ENCODE data around the gene TGFB1.
"Not testable (repeated sequence)": the region's sequence is repeated elsewhere in the genome, so short reads cannot be mapped to it uniquely, and the experiment has no call there.

Gene TGFB1

DNA sequence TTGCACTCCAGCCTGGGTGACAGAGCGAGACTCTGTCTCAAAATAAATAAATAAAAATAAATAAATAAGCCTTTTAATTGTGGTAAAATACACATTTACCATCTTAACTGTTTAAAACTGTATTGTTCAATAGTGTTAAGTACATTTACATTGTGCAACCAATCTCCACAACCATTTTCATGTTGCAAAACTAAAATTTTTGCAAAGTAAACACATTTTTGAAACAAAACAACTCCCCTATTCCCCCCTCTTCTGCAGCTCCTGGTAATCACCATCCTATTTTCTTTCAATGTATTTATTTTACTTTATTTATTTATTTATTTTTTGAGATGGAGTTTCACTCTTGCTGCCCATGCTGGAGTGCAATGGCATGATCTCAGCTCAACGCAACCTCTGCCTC is 16.0 kb upstream of the TGFB1 start:
- no peak for DNase-seq (ENCODE audit: low spot score)

DNA sequence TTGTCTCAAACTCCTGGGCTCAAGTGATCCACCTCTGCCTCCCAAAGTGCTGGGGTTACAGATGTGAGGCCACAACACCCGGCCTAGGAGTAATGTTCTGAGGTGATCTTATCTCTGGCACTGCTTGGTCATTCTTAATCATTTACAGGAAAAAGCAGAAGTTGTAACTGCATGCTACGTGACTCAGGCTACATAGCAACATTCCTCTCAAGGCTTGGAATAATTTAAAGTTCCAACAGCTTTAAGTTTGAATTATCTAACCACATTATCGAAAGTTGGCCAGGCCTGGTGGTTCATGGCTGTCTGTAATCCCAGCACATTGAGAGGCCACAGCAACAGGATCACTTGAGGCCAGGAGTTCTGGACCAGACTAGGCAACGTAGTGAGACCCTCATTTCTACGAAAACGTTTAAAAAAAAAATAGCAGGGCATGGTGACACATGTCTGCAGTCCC is 14.2 kb upstream of the TGFB1 start:
- DNase-seq (ENCODE audit: low spot score): no peak

DNA sequence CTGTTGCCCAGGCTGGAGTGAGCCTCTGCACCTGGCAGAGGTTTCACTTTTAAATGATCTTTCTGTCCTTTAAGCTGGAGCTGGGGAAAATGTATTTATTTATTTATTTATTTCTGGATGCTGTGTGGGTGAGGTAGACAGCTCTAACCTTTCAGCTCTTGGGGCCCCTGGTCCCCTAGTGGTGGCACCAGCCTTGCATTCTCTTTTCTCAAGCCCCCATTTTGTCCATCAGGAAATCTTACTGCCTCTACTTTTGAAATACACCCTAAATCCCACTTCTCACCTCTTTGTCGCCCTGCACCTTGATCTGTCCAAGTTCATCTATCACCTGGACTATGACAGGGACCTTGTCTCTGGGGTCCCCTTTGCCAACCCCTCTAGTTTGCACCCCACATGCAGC is 12.4 kb upstream of the TGFB1 start:
- no peak for DNase-seq (ENCODE audit: low spot score)

DNA sequence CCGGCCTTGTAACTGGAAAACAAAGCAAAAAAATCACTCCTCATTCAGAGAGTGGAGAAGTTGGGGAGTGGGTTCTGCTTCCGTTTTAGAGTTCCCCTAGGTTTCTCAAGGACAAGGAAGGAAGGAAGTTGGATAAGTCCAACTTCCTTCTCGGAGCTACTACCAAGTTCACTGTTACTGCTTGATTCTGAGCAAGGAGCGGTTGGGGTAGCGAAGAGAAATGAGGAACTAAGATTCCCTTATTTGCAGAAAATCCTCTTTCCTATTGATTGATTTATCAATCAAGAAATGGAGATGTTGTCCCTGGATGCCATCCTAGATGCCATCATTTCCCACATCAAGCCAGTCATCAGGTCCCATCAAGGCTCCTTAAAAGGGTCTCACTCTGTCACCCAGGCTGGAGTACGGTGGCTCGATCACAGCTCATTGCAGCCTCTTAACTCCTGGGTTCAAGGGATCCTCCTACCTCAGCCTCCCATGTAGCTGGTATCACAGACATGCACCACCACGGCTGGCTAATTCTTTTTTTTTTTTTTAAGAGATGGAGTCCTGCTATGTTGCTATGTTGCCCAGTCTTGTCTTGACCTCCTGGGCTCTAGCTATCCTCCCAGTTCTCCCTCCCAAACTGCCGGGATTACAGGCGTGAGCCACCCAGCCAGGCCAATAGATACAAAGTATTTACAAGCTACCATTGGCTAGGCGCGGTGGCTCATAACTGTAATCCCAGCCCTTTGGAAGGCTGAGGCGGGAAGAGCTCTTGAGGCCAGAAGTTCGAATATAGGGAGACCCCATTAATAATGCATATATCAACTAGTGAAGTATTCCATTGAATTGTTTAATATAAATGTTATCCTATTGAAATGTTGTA is 11.0 kb upstream of the TGFB1 start:
- DNase-seq (ENCODE audit: low spot score): no peak

DNA sequence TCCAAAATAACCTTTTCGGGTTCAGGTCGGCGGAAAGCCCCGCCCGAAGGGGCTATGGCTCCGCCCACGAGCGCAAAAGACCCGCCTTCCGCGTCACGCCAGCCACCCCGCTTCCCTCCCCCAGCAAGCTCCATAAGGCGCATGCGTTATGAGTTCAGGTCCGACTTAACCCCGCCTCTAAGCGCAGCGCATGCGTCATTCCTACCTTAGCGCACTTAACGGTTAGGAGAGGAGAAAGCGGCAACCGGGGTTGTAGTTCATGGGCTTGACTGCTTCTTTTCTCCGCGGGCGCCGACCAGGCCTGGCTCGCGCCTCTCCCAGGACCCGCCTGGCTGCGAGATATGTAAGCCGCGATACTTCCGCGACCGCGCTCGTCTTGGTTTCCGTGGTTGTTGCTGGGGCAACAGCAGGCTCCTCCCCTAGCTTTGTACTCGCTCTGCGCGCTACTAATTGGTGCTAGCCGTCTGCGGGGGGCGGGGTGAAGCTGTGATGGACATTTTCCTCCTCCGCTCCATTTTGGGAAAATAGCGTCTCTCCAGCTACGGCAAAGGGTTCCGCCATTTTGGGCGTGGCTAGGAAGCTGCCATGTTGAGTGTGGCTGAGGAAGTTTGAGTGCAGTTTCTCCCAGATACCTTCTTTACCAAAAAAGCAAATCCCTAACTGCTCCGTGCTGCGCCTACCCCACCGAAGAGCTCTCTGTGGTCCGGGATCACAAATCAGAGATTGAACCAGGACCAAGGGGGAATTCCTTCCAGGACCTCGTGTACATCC is 10.2 kb upstream of the TGFB1 start, which contains the start of gene B9D2:
Gene B9D2 (minus strand): TSS at position 397 of the 771 bp plus-strand sequence. CDS start 630 bp downstream, outside the sequence.
- peak; percentile 97 for DNase-seq (ENCODE audit: low spot score)

DNA sequence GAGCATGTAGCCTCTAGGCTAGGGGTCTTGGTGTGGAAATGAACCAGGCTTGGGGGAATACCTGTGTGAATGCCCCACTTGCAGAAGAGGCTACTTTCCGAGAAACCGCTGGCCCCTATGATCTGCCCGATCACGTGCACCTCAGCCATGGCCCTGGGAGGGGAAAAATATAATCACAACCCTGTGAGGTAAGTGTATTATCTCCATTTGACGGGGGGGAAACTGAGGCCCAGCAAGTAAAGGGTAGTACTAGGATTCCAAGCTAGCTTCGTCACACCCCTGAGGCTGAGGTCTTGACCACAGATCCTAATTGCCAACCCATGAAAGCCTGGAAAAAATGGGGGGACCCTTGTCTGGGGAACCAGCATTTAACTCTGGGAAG is 9.6 kb upstream of the TGFB1 start:
- no peak for DNase-seq (ENCODE audit: low spot score)

DNA sequence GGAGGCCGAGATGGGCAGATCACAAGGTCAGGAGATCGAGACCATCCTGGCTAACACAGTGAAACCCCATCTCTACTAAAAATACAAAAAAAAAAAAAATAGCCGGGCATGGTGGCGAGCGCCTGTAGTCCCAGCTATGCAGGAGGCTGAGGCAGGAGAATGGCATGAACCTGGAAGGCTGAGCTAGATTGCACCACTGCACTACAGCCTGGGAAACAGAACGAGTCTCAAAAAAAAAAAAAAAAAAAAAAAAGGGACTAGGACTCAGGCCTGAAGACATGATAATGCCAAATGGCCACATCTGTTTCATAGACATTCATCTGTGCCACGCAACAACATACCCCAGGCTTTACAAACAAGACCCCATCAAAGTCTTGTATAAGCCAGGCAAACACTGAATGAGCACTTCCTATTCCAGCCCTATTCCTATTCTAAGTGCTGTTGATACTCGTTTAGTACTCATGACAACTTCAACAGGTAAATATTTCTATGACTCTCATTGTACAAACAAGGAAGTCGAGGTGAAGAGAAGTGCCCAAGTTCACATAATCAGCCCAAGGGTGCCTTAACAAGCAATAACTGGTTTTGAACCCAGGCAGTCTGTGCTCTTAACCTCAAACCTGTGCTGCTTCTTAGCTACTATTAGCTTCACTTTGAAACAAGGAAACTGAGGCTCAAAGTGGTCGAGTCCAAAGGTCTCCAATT is 8.6 kb upstream of the TGFB1 start:
- no peak for DNase-seq (ENCODE audit: low spot score)

DNA sequence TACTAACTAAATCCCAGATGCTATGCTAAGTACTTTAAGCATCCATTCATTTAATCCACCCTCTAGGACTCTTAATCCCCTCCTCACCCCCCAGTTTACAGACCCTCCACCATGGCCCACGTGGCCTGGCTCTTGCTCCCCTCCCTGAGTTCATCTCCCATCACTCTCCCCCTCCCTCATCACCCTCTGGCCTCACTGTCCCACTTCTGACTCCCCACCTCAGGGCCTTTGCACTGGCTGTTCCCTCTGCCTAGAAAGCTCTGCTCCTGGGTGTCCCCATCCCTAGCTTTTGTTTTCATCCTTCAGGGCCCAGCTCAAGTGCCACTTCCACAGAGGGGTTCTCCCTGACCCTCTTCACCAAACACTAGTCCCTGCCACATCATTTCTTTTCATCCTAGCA is 6.0 kb upstream of the TGFB1 start:
- no peak for DNase-seq (ENCODE audit: low spot score)

DNA sequence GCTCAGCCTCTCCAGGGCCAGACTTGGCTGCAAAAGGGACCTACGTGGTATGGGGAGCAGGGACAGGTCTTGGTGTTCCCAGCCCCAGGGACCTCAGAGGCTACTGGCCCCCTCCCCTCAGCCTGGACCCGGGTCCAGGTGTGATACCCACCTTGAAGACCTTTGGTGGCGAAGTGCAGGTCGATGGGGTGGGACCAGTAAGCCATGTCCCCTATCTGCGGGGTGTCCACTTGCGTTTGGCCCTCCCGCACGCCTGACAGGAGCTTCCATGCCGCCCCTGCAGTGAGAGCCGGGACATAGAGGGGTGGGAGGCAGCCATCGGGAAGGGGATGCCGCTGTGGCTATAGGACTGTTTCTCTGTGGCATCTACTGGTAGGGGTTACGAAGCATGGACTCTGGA is 4.0 kb upstream of the TGFB1 start:
- no peak for DNase-seq (ENCODE audit: low spot score)

DNA sequence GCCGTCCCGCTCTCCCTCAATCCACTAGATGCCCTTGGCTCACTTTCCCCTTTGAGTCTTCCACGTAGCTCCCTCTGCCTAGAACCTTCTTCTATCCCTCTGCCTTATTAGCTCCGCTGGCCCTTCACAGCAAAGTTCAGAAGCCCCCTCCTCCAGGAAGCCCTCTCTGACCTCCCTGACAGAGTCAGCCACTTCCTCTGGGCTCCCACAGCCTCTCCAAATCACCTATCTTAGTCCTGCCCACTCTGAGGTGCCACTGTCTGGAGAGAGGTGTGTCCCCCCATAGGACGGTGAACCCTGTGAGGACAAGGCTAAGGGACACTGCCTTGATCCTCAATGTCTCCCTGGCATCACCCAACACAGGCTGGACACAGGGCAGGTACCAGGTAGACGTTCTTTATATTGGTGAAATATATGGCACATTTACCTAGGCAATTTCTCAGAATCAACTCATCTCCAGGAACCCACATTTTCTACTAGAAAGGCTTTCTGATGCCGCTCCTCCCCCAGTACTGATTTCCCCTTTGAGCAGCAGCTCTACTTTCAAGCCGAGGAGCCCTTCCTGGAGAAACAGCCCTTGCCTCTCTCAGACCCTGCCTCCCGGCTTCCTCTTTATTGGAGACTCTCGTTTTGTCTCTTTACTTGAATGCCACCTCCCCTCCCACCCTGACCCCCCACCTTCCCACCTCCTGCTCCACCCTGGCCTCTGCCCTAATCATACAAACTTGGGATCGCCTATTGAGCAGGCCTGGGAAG is 3.4 kb upstream of the TGFB1 start:
- DNase-seq (ENCODE audit: low spot score): no peak

DNA sequence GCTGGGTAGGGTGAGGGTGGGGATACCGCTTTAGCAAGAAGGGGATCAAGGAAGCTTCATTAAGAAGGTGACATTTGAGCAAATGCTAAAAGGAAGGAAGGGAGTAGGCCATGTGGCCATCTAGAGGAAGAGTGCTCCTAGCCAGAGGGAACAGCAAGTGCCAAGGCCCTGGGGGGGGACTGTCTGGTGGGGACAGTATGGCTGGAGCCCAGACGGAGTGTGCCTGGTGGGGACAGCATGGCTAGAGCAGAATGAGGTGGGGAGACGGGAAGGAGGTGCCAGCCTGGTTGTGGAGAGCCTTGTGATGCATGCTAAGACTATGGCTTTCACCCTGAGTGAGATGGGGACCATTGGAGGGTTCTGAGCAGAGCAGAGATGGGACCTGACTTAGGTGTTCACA is 2.1 kb upstream of the TGFB1 start:
- no peak for DNase-seq (ENCODE audit: low spot score)

DNA sequence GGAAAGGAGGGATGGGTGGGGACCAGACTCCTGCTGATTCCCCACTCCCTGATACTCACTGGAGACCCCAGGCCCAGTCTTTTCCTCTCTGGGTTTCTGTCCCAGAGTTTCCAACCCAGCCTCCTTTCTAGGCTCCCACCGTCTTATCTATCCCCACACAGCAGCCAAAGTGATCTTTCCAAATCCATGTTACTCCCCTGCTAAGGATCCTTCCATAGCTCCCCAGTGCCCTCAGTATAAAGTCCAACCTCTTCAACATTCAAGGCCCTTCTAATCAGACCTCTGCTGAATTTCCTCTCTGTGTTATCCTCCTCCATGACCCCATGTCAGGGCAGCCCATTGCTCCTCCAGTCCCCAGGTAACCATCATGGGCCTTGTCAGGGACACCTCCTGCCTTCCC is 1.3 kb upstream of the TGFB1 start:
- no peak for DNase-seq (ENCODE audit: low spot score)

DNA sequence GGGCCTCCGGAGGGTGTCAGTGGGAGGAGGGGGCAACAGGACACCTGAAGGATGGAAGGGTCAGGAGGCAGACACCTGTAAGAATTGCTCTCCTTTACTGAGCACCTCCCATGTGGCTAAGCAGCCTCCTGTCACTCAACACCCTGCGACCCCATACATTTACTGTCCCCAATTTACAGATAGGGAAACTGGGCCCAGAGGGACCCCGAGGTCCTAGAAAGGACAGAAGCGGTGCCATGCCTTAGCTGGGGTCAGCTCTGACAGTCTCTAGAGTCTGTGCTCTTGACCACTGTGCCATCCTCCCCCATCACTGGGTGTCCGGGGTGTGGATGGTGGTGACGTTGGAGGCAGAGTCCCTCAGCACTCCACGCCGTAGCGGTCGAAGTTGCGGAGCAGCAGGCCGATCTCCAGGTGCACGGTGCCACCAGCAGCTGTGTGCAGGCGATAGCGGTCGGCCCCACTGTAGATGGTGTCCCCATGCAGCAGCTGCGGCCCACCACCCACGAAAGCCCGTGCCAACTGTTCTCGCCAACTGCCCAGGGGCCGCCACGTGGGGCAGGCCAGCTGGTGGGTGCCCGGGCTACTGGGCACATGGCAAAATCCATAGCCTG is 726 bp upstream of the TGFB1 start:
- DNase-seq (ENCODE audit: low spot score): no peak

DNA sequence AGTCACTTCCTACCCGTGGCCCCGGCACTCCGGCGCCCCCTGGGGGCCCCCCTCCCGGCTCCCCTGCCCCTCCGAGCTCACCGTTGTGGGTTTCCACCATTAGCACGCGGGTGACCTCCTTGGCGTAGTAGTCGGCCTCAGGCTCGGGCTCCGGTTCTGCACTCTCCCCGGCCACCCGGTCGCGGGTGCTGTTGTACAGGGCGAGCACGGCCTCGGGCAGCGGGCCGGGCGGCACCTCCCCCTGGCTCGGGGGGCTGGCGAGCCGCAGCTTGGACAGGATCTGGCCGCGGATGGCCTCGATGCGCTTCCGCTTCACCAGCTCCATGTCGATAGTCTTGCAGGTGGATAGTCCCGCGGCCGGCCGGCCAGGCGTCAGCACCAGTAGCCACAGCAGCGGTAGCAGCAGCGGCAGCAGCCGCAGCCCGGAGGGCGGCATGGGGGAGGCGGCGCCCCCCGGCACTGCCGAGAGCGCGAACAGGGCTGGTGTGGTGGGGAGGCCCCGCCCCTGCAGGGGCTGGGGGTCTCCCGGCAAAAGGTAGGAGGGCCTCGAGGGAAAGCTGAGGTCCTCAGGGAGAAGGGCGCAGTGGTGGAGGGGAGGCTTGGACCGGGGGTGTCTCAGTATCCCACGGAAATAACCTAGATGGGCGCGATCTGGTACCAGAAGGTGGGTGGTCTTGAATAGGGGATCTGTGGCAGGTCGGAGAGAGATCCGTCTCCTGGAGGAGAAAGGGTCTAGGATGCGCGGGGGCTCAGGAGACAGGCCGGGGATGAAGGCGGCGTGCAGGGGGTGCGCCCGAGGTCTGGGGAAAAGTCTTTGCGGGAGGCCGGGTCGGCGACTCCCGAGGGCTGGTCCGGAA is 885 bp downstream of the TGFB1 start:
- DNase-seq (ENCODE audit: low spot score): peak; percentile 79

DNA sequence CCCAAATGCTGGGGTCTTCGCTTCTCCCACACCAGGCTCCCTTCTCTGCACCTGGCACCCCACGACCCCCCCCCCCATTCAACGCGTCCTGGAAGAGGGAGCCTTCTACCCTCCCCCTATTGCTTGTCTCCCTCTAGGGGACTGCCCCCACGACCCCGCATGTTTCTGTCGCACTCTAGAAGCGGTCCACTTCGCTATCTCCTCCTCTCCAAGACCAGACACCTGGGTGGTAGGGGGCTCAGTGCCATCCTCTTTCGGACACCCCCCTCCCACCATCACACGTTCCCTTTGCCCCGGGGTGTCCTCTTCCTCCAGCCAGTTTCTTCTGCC is 1.5 kb downstream of the TGFB1 start:
- DNase-seq (ENCODE audit: low spot score): no peak

DNA sequence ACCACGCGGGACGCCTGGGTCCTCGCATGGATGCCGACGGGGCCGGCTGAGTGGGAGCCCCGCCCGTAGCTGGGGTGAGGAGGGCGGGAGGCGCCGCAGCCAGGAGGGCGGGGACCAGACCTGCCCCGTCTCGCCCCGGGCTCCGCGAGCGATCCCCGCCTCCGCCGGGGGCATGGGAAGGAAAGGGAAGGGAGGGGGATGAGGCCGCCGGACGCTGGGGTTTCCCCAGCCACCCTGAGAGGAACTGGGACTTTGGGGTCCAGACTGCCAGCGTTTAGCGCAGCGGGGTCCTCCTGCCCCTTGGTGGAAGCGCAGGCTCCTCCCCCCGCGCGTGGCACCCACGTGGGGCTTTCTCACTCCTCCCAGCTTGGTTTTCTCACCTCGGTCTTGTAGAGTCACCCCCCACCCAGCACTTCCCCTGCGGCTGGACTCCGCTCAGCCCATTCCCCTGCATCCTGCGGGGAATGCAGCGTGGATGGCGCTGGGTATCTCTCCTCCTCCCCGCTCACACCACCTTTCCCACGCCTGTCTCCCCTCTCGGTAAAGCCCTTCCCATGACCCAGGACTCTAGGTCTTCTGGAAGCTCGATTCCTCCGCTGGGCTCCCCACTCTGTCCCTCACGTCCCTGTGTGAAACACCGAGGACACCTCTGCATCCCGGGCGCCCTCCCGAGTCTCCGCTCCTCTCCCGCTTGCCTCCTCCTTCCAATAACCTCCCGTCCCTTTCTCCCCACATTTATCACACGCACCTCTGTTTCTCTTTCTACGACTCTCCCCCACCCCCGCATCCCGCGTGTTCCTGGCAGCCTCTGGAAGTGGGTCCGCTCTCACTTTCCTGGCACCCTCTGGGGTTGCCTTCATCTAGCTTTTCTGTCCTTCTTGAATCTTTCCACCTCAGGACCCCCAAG is 2.1 kb downstream of the TGFB1 start:
- DNase-seq (ENCODE audit: low spot score): peak; percentile 51

DNA sequence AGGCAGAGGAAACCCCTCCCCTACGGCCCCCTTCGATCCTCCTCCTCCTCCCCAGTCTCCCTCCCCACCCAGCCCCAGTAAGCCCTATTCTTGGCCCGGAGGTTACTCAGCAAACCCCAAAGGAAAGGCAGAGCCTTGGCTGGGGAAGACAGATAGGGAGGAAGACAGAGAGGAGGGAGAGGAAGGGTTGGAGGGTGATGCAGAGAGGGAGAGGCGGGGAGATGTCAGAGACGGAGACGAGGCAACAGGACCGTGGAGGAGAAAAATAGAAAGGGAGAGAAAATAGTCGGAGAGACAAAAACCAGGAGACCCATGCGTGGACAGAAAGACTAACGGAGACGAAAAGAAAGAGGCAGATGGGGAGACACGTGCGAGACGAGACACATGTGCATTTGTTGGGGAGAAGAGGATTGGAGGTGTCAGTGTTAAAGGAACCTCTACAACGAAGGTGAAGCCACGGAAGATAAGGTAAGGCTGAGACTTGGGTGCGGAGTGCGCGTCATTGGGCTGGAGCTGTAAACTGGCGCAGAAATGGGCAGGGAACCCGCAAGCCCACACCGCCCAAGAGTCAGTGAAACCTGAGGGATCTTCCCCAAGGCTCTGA is 2.9 kb downstream of the TGFB1 start:
- no peak for DNase-seq (ENCODE audit: low spot score)

DNA sequence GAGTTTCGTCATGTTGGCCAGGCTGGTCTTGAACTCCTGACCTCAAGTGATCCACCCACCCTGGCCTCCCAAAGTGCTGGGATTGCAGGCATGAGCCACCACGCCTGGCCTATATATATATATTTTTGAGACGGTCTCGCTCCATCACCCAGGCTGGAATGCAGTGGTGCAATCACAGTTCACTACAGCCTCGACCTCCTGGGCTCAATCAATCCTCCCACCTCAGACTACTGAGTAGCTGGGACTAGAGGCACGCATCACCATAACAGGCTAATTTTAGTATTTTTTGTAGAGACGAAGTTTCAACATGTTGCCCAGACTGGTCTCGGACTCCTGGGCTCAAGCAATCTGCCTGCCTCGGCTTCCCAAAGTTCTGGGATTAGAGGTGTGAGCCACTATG is 6.8 kb downstream of the TGFB1 start:
- not testable (repeated sequence) for DNase-seq (ENCODE audit: low spot score)

DNA sequence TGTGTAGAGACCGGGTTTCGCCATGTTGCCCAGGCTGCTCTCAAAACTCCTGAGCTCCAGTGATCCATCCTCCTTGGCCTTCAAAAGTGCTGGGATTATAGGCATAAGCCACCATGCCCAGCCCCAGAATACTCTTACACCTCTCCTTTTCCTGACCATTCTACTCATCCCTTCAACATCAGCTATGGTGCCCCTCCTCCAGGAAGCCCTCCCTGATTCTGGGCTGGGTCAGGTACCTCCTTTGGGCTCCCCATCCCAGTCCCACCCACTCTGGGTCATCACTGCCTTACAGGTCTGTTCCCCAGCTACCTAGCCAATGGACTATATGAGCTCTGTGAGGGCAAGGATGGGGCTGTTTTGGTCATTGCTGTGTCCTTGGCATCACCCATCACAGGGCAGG is 9.6 kb downstream of the TGFB1 start:
- no peak for DNase-seq (ENCODE audit: low spot score)
